Measurements from ENCODE around the gene RHO.
"Not testable (repeated sequence)": the region's sequence is repeated elsewhere in the genome, so short reads cannot be mapped to it uniquely, and the experiment has no call there.

The RHO gene

DNA sequence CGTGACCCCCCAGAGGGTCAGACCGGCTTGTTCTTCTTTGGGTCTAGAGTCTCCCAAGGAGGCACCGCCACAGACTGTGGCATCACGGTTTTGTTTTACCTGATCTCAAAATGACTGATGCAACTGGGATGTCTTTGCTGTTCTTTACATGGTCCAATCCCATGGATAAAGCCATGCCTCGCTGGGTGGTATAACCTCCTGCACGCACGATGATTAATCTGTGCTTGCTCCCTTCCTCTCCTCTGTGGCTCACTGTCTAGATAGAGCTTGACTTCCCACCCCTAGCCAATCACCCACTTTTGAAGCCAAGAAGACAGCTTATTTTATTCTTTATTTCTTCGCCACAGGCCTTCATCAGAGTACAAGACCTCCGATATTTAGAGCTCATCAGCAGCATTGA, 36.6 kb upstream of the RHO start:
- H3K27me3 ChIP-seq (ENCODE audit: insufficient read depth, low read length, poor library complexity) = no peaks in the 10 kb centered on the region
- no peak for ATAC-seq (ENCODE audit: insufficient read depth, low read depth)

DNA sequence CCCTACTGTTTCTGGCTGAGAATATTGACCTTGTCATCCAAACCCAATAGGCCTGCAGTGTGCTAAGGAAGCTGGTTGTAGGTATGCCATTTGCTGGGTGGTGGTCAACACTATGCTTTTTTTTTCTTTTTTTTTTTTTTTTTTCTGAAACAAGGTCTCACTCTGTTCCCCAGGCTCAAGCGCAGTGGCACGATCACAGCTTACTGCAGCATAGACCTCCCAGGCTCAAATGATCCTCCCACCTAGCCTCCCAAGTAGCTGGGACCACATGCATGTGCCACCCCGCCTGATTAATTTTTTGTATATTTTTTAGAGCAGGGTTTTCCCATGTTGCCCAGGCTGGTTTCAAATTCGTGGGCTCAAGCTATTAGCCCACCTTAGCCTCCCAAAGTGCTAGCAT, 35.7 kb upstream of the RHO start:
- peaks cover 34% of the 10 kb centered on the region for H3K36me3 ChIP-seq (ENCODE audit: insufficient read depth, low read length)
- DNase-seq (no peak), ATAC-seq (ENCODE audit: insufficient read depth, low read depth) (no peak)

More for the DNA sequence above, 36.6 kb upstream of the RHO start:
- TF ChIP-seq EZH2 (IDR thresholded peaks at IDR 0.05; ENCODE audit: borderline replicate concordance, low read depth, low read length, severe bottlenecking) = no peak
- TF ChIP-seq, protein P1, sequence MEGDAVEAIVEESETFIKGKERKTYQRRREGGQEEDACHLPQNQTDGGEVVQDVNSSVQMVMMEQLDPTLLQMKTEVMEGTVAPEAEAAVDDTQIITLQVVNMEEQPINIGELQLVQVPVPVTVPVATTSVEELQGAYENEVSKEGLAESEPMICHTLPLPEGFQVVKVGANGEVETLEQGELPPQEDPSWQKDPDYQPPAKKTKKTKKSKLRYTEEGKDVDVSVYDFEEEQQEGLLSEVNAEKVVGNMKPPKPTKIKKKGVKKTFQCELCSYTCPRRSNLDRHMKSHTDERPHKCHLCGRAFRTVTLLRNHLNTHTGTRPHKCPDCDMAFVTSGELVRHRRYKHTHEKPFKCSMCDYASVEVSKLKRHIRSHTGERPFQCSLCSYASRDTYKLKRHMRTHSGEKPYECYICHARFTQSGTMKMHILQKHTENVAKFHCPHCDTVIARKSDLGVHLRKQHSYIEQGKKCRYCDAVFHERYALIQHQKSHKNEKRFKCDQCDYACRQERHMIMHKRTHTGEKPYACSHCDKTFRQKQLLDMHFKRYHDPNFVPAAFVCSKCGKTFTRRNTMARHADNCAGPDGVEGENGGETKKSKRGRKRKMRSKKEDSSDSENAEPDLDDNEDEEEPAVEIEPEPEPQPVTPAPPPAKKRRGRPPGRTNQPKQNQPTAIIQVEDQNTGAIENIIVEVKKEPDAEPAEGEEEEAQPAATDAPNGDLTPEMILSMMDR (IDR thresholded peaks at IDR 0.05; ENCODE audit: borderline replicate concordance, extremely low read depth, low read length, poor library complexity, severe bottlenecking) = no peak
- no peak overlapping the region for H3K4me3 ChIP-seq (ENCODE audit: low read depth in 1 of 2, low read length in 2 of 2)
- H3K9me3 ChIP-seq (ENCODE audit: insufficient read depth, low read length, severe bottlenecking) = no peaks in the 10 kb centered on the region
- H3K4me2 ChIP-seq (ENCODE audit: insufficient read depth, low read length) = no peak overlapping the region
- no peak overlapping the region for H3K27ac ChIP-seq (ENCODE audit: low read length)
- no peaks in the 10 kb centered on the region for H3K4me1 ChIP-seq (ENCODE audit: insufficient read depth, low read length)
- no peak overlapping the region for H3K9ac ChIP-seq (ENCODE audit: low read depth, low read length)
- no peak overlapping the region for H2AFZ ChIP-seq (ENCODE audit: low read depth, low read length)
- H4K20me1 ChIP-seq (ENCODE audit: insufficient read depth, low read length) = no peaks in the 10 kb centered on the region
- H3K79me2 ChIP-seq (ENCODE audit: insufficient read depth, low read length) = no peaks in the 10 kb centered on the region
- DNase-seq = no peak
- peaks cover 34% of the 10 kb centered on the region for H3K36me3 ChIP-seq (ENCODE audit: insufficient read depth, low read length)

DNA sequence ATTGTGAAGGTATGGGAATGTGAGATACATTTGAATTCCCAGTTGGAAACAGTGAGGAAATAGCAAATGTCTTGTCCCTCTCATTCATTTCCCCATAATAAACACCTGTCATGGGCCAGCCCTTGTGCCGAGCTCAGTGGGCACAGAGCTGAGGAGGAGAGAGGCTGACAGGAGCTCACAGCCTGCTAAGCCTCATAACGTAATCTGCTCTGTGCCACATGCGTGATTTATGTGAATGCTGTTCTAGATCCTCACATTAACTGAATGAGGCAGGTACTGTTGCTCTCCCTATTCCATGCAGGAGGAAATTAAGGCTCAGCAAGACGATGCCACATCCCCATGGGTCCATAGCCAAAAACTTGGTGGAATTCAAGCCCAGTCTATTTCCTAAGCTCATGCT, 35.2 kb upstream of the RHO start:
- H3K36me3 ChIP-seq (ENCODE audit: insufficient read depth, low read length) = peaks cover 34% of the 10 kb centered on the region
- no peak overlapping the region for H3K27ac ChIP-seq (ENCODE audit: low read length)
- no peak overlapping the region for H3K9ac ChIP-seq (ENCODE audit: low read depth, low read length)
- H3K4me1 ChIP-seq (ENCODE audit: insufficient read depth, low read length) = no peaks in the 10 kb centered on the region
- no peak overlapping the region for H3K4me3 ChIP-seq (ENCODE audit: low read depth in 1 of 2, low read length in 2 of 2)
- no peak overlapping the region for H3K4me2 ChIP-seq (ENCODE audit: insufficient read depth, low read length)
- no peak for ATAC-seq (ENCODE audit: insufficient read depth, low read depth)
- no peak for DNase-seq
- H3K9me3 ChIP-seq (ENCODE audit: insufficient read depth, low read length, severe bottlenecking) = no peaks in the 10 kb centered on the region
- no peak for TF ChIP-seq EZH2 (IDR thresholded peaks at IDR 0.05; ENCODE audit: borderline replicate concordance, low read depth, low read length, severe bottlenecking)
- TF ChIP-seq, protein P1 (IDR thresholded peaks at IDR 0.05; ENCODE audit: borderline replicate concordance, extremely low read depth, low read length, poor library complexity, severe bottlenecking) = no peak
- H3K79me2 ChIP-seq (ENCODE audit: insufficient read depth, low read length) = no peaks in the 10 kb centered on the region
- no peaks in the 10 kb centered on the region for H3K27me3 ChIP-seq (ENCODE audit: insufficient read depth, low read length, poor library complexity)
- H2AFZ ChIP-seq (ENCODE audit: low read depth, low read length) = no peak overlapping the region
- H4K20me1 ChIP-seq (ENCODE audit: insufficient read depth, low read length) = no peaks in the 10 kb centered on the region

More for the DNA sequence above, 35.7 kb upstream of the RHO start:
- H2AFZ ChIP-seq (ENCODE audit: low read depth, low read length) = no peak overlapping the region
- H3K27me3 ChIP-seq (ENCODE audit: insufficient read depth, low read length, poor library complexity) = no peaks in the 10 kb centered on the region
- no peak overlapping the region for H3K4me3 ChIP-seq (ENCODE audit: low read depth in 1 of 2, low read length in 2 of 2)
- H3K4me2 ChIP-seq (ENCODE audit: insufficient read depth, low read length) = no peak overlapping the region
- H3K9me3 ChIP-seq (ENCODE audit: insufficient read depth, low read length, severe bottlenecking) = no peaks in the 10 kb centered on the region
- H3K79me2 ChIP-seq (ENCODE audit: insufficient read depth, low read length) = no peaks in the 10 kb centered on the region
- no peak overlapping the region for H3K9ac ChIP-seq (ENCODE audit: low read depth, low read length)
- no peaks in the 10 kb centered on the region for H3K4me1 ChIP-seq (ENCODE audit: insufficient read depth, low read length)
- no peak for TF ChIP-seq EZH2 (IDR thresholded peaks at IDR 0.05; ENCODE audit: borderline replicate concordance, low read depth, low read length, severe bottlenecking)
- TF ChIP-seq, protein P1 (IDR thresholded peaks at IDR 0.05; ENCODE audit: borderline replicate concordance, extremely low read depth, low read length, poor library complexity, severe bottlenecking) = no peak
- no peaks in the 10 kb centered on the region for H4K20me1 ChIP-seq (ENCODE audit: insufficient read depth, low read length)
- no peak overlapping the region for H3K27ac ChIP-seq (ENCODE audit: low read length)

DNA sequence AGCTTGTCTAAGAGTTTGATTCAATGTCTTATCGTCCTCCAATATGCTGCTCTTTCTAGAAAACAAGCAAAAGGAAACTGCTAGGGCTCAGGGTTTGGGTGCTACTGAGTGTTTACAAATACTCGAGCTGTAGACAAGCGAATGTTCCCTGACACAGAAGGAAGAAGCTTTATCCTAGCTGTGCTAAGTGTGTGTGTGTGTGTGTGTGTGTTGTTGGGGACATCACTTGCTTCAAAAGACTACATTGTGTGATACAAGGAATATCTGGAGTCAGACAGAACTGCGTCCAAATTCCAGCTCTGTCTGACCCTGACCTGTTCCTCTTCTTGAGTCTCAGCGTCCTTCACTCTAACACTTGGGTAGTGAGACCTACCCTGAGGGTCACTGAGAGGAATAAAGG, 33.9 kb upstream of the RHO start:
- H3K4me1 ChIP-seq (ENCODE audit: insufficient read depth, low read length); H3K27ac ChIP-seq (ENCODE audit: low read length); H3K9ac ChIP-seq (ENCODE audit: low read depth, low read length); H4K20me1 ChIP-seq (ENCODE audit: insufficient read depth, low read length); ATAC-seq (ENCODE audit: insufficient read depth, low read depth); H2AFZ ChIP-seq (ENCODE audit: low read depth, low read length); H3K79me2 ChIP-seq (ENCODE audit: insufficient read depth, low read length); H3K9me3 ChIP-seq (ENCODE audit: insufficient read depth, low read length, severe bottlenecking); H3K4me2 ChIP-seq (ENCODE audit: insufficient read depth, low read length); H3K4me3 ChIP-seq (ENCODE audit: low read depth in 1 of 2, low read length in 2 of 2); DNase-seq; H3K27me3 ChIP-seq (ENCODE audit: insufficient read depth, low read length, poor library complexity): not testable (repeated sequence)
- peaks cover 34% of the 10 kb centered on the region for H3K36me3 ChIP-seq (ENCODE audit: insufficient read depth, low read length)

DNA sequence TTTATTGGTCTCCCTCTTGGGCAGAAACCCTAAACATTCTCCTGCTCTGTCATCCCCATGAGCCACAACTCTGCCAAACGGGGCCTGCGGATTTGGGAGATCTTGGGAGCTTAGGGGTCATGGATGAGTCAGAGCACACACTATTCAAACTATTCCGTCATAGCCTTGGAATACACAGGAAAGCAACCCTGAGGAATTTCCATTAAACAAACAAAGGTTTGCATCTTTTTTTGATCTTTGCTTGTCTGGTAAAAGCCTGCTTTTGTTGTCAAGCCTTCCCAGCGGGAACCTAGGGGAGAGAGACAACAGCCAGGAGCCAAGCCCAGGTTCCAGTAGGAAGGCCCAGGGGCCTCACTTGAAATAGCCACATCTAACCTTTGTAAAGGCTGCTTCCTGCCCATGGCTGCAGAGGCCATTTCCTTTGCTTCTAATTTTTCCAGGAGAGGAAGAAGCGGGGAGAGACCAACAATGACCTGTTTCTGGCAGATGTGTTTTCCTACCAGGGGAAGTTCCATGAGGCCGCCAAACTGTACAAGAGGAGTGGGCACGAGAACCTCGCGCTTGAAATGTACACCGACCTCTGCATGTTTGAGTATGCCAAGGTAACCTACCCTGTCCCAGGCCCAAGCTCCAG, 33.3 kb upstream of the RHO start:
- not testable (repeated sequence) for H3K9me3 ChIP-seq (ENCODE audit: insufficient read depth, low read length, severe bottlenecking); H3K9ac ChIP-seq (ENCODE audit: low read depth, low read length); H3K4me2 ChIP-seq (ENCODE audit: insufficient read depth, low read length); H2AFZ ChIP-seq (ENCODE audit: low read depth, low read length); H3K27ac ChIP-seq (ENCODE audit: low read length); H4K20me1 ChIP-seq (ENCODE audit: insufficient read depth, low read length); H3K27me3 ChIP-seq (ENCODE audit: insufficient read depth, low read length, poor library complexity); H3K4me1 ChIP-seq (ENCODE audit: insufficient read depth, low read length); H3K79me2 ChIP-seq (ENCODE audit: insufficient read depth, low read length); DNase-seq; H3K4me3 ChIP-seq (ENCODE audit: low read depth in 1 of 2, low read length in 2 of 2); ATAC-seq (ENCODE audit: insufficient read depth, low read depth)
- peaks cover 38% of the 10 kb centered on the region for H3K36me3 ChIP-seq (ENCODE audit: insufficient read depth, low read length)

DNA sequence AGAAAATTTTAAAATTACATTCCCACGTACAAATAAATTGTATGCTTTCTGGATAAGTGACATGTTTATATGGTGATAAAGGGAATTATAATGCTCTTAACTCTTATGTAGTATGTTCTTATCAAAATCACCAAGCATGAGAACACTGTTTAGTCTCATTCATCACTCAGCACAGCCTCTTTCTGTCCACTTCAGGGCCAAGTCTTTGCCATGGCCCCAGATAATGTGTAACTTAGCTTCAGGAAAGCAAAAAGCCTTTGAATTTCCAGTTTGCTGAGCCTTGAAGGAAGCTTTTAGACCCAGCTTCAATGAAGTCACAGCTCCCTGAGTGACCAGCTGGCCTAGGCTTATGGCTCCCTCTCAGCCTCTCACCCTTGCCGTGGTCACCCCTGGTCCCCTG, 30.6 kb upstream of the RHO start:
- not testable (repeated sequence) for H3K9me3 ChIP-seq (ENCODE audit: insufficient read depth, low read length, severe bottlenecking); H3K27me3 ChIP-seq (ENCODE audit: insufficient read depth, low read length, poor library complexity); H3K4me1 ChIP-seq (ENCODE audit: insufficient read depth, low read length); DNase-seq; H2AFZ ChIP-seq (ENCODE audit: low read depth, low read length); H3K4me2 ChIP-seq (ENCODE audit: insufficient read depth, low read length); H3K79me2 ChIP-seq (ENCODE audit: insufficient read depth, low read length); H3K27ac ChIP-seq (ENCODE audit: low read length); H3K9ac ChIP-seq (ENCODE audit: low read depth, low read length); ATAC-seq (ENCODE audit: insufficient read depth, low read depth); H3K4me3 ChIP-seq (ENCODE audit: low read depth in 1 of 2, low read length in 2 of 2); H4K20me1 ChIP-seq (ENCODE audit: insufficient read depth, low read length)
- peaks cover 40% of the 10 kb centered on the region for H3K36me3 ChIP-seq (ENCODE audit: insufficient read depth, low read length)
